Measurements from ENCODE around the gene GRIPAP1.

GRCh38 chrX:48933757-48934156 is 68.3 kb downstream of the GRIPAP1 start:
- no peak for TF ChIP-seq CTCF (IDR thresholded peaks at IDR 0.05)
- TF ChIP-seq POLR2AphosphoS5 (IDR thresholded peaks at IDR 0.05) = no peak
- no peak for TF ChIP-seq POLR2A (IDR thresholded peaks at IDR 0.05; ENCODE audit: low read depth)
- TF ChIP-seq EP300 (IDR thresholded peaks at IDR 0.05) = no peak
